CD14-positive monocyte (primary cell): Measurements from ENCODE around the gene EVL. TPM values are rescaled to one million over a fixed set of nuclear protein-coding genes. Genes with fewer than 3 reads are reported as not detected.
A peak's percentile ranks its signal among the peaks of the same experiment; 100 is the strongest.

Source experiments
- DNase-seq, 3 donors: peaks; one replicate each; pipeline ENCODE4 v3.0.0-alpha.2; 2011 to 2022
- H2AFZ ChIP-seq: 2 replicates; pipeline ENCODE4 v1.6.0; 2012; ENCODE audit warnings: mild to moderate bottlenecking, low read depth, low read length, inconsistent platforms; ENCODE audit not compliant: insufficient read depth, poor library complexity, severe bottlenecking
- H3K27ac ChIP-seq, 2 donors: 1 replicate in 1 of 2; 2 replicates in 1 of 2; pipeline ENCODE4 v1.5.1; 2012 to 2013; ENCODE audit warnings: low read length in 2 of 2, control low read depth in 1 of 2, inconsistent platforms in 1 of 2, low read depth in 1 of 2, mild to moderate bottlenecking in 1 of 2
- H3K27me3 ChIP-seq, 2 donors: one replicate each; pipeline versions ENCODE4 v1.6.0 to v1.6.1; 2011 to 2013; ENCODE audit warnings: low read length in 2 of 2; ENCODE audit not compliant: control insufficient read depth in 2 of 2, insufficient read depth in 2 of 2
- H3K36me3 ChIP-seq, 2 donors: replicated peaks in 1 of 2; 1 replicate in 1 of 2; 2 replicates in 1 of 2; pipeline versions ENCODE4 v1.5.1 to v1.6.1; 2012 to 2013; ENCODE audit warnings: low read length in 2 of 2, control low read depth in 1 of 2, inconsistent platforms in 1 of 2, mild to moderate bottlenecking in 1 of 2; ENCODE audit not compliant: insufficient read depth in 2 of 2, control insufficient read depth in 1 of 2
- H3K4me1 ChIP-seq, 2 donors: 1 replicate in 1 of 2; 2 replicates in 1 of 2; pipeline versions ENCODE4 v1.5.1 to v1.6.1; 2012 to 2013; ENCODE audit warnings: low read length in 2 of 2, control low read depth in 1 of 2, inconsistent platforms in 1 of 2, mild to moderate bottlenecking in 1 of 2, moderate library complexity in 1 of 2; ENCODE audit not compliant: insufficient read depth in 2 of 2, control insufficient read depth in 1 of 2
- H3K4me2 ChIP-seq: replicated peaks from 2 replicates; pipeline ENCODE3; 2012; ENCODE audit warnings: low read length, moderate library complexity, mild to moderate bottlenecking; ENCODE audit not compliant: poor library complexity, severe bottlenecking; ENCODE audit errors: extremely low read depth
- H3K4me3 ChIP-seq, 3 experiments: fragments of 200-600 bp in 1 of 3; sonication (generic) in 1 of 3; replicated peaks in 1 of 3; 1 replicate in 2 of 3; 2 replicates in 1 of 3; pipeline ENCODE4 v1.5.1; 2011 to 2013; ENCODE audit warnings: low read length in 3 of 3, mild to moderate bottlenecking in 3 of 3, control low read depth in 2 of 3, low read depth in 2 of 3, inconsistent platforms in 1 of 3, moderate library complexity in 1 of 3
- H3K79me2 ChIP-seq: 2 replicates; pipeline ENCODE4 v1.6.0; 2012; ENCODE audit warnings: mild to moderate bottlenecking, control low read depth, inconsistent platforms, low read length, moderate library complexity; ENCODE audit not compliant: insufficient read depth
- H3K9ac ChIP-seq: 2 replicates; pipeline ENCODE4 v1.6.0; 2017; ENCODE audit warnings: low read length, mild to moderate bottlenecking; ENCODE audit not compliant: insufficient read depth, poor library complexity, severe bottlenecking
- H3K9me3 ChIP-seq, 2 donors: replicated peaks in 1 of 2; 1 replicate in 1 of 2; 2 replicates in 1 of 2; pipeline versions ENCODE4 v1.5.1 to v1.6.1; 2012 to 2013; ENCODE audit warnings: low read length in 2 of 2, control low read depth in 1 of 2; ENCODE audit not compliant: control insufficient read depth in 1 of 2, insufficient read depth in 1 of 2
- H4K20me1 ChIP-seq: 2 replicates; pipeline ENCODE4 v1.6.0; 2012; ENCODE audit warnings: mild to moderate bottlenecking, low read length, control low read depth, moderate library complexity; ENCODE audit not compliant: insufficient read depth
- H3K27ac Mint-ChIP-seq, 7 donors: one replicate each; pipeline ENCODE4 v1.8.0; 2020; ENCODE audit warnings: mild to moderate bottlenecking in 7 of 7, mixed read lengths in 7 of 7, moderate library complexity in 6 of 7, inconsistent platforms in 2 of 7
- H3K27me3 Mint-ChIP-seq, 3 donors: one replicate each; pipeline ENCODE4 v1.8.0; 2021 to 2022; ENCODE audit warnings: low read depth in 3 of 3, mild to moderate bottlenecking in 3 of 3, mixed read lengths in 3 of 3, moderate library complexity in 3 of 3, inconsistent platforms in 1 of 3
- H3K36me3 Mint-ChIP-seq, 2 donors: one replicate each; pipeline ENCODE4 v1.8.0; 2020; ENCODE audit warnings: mixed read lengths in 2 of 2, inconsistent platforms in 1 of 2, mild to moderate bottlenecking in 1 of 2
- H3K4me1 Mint-ChIP-seq: one replicate; pipeline ENCODE4 v1.8.0; 2020; ENCODE audit warnings: mild to moderate bottlenecking, mixed read lengths
- H3K4me3 Mint-ChIP-seq, 2 donors: one replicate each; pipeline ENCODE4 v1.8.0; 2020; ENCODE audit warnings: mild to moderate bottlenecking in 2 of 2, mixed read lengths in 2 of 2, moderate library complexity in 1 of 2
- H3K9me3 Mint-ChIP-seq, 7 donors: one replicate each; pipeline ENCODE4 v1.8.0; 2020 to 2022; ENCODE audit warnings: mixed read lengths in 7 of 7, mild to moderate bottlenecking in 6 of 7, moderate library complexity in 6 of 7, inconsistent platforms in 2 of 7
- CTCF ChIP-seq: fragments of 200-600 bp; IDR thresholded peaks from one replicate; pipeline ENCODE4 v1.8.0; 2022; ENCODE audit warnings: antibody characterized with exemption, mild to moderate bottlenecking
- WGBS: methylation state at CpG from one replicate; pipeline ENCODE4 v1.1.5; 2013; ENCODE audit warnings: missing lambda C conversion rate; ENCODE audit not compliant: insufficient coverage; 5-methylcytosine and 5-hydroxymethylcytosine counted together
- intact Hi-C, 2 donors: fragments of 100-400 bp; cut with micrococcal nuclease; formaldehyde crosslinking; loops; one replicate each; pipeline versions ENCODE4 v1.15.0 to v1.15.1; 2023
- polyA plus RNA-seq, 3 donors: library from polyadenylated mRNA; depleted of rRNA in 1 of 3; unstranded in 2 of 3; stranded (reverse) in 1 of 3; fragments of 300-500 nt in 2 of 3; fragments of >200 nt in 1 of 3; fragmentation: Illumina TruSeq in 2 of 3; gene quantifications; 1 replicate in 2 of 3; 2 replicates in 1 of 3; pipeline ENCODE4 v1.2.3, GENCODE V29; 2012 to 2021

The EVL gene
- polyA plus RNA-seq, 3 donors: 3.2 to 131 (median 6.7) TPM

DNA sequence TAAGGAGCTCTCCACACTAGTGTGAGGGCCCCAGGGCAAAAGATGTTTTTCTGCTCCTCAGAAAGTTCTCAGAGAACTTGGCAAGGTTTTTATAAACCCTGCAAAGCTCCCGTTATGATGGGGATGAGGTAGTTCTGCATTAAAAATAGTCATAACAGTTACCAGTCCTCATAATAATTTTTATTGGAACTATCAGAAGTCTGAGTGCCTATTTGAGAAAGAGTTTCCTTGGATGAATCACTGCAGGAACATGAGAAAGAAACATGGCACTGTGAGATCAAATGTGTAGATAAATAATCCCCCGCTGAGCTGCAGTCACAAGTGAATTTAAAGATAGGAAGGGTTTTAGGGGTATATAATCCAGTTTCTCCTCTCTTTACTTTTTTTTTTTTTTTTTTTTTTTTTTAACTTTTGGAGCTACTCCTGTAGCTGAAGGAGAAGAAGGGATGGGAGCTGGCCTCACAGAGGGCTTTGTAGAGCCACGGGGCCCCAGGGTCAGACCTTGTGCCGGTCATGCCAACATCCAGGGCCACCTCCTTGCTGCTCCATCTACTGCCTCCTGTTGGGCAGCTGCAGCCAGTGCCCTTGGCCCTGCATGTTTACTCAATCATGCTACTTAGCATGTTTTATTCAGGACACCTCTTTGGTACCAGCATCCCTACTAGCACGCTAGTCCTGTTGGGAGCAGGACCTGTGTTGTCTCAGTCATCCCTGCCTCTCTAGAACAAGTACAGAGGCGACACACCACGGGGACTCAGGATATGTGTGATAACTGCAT, 39.5 kb downstream of the EVL start:
- Histone ChIP-seq H3K9me3 (no peaks in the 10 kb centered on the region), H3K4me3 (no peak overlapping the region), H3K79me2 (peaks cover 7% of the 10 kb centered on the region), H2AFZ (no peak overlapping the region), H3K9ac (no peak overlapping the region), H3K4me2 (no peak overlapping the region), H3K36me3 (peaks cover 30 to 52% of the 10 kb centered on the region in 2 donors), H3K27me3 (no peaks in the 10 kb centered on the region), H4K20me1 (peaks cover 50% of the 10 kb centered on the region), H3K4me1 (peaks cover 27 to 30% of the 10 kb centered on the region in 2 donors), H3K27ac (peak overlapping the region in 1 of 2 donors; percentile 69)
- 92% methylated on average over 2 of the region's 7 CpGs for WGBS
- H3K4me1 Mint-ChIP-seq: peaks cover 40% of the 10 kb centered on the region
- no peak for TF ChIP-seq CTCF
- H3K36me3 Mint-ChIP-seq: peaks cover 50 to 54% of the 10 kb centered on the region in 2 donors
- no peaks in the 10 kb centered on the region for H3K9me3 Mint-ChIP-seq
- no peak overlapping the region for H3K4me3 Mint-ChIP-seq
- peaks cover 0 to 4% (median 0%) of the 10 kb centered on the region in 3 donors for H3K27me3 Mint-ChIP-seq
- no peak for DNase-seq
- H3K27ac Mint-ChIP-seq: peak overlapping the region in 5 of 7 donors; percentile 62 to 94 (median 88)
- intact Hi-C loops: loop anchor here (5.0 kb wide), 3 partner anchors 32 to 122 kb away; partner anchors contain the start of gene EVL (in 1 of the 2)

GRCh38 chr14:100105357-100106169, 40.3 kb downstream of the EVL start:
- peaks cover 25 to 52% of the 10 kb centered on the region in 2 donors for H3K36me3 ChIP-seq
- peak overlapping the region; percentile 69 to 73 for H3K27ac ChIP-seq
- intact Hi-C loops: loop anchor here (5.0 kb wide), 3 partner anchors 33 to 123 kb away; partner anchors contain the start of gene EVL (in 1 of the 2)
- H3K79me2 ChIP-seq: peaks cover 7% of the 10 kb centered on the region
- Mint-ChIP-seq H3K36me3 (peaks cover 52 to 54% of the 10 kb centered on the region in 2 donors), H3K27ac (peak overlapping the region; percentile 86 to 94 (median 91)), H3K9me3 (no peaks in the 10 kb centered on the region), H3K4me1 (peaks cover 40% of the 10 kb centered on the region), H3K27me3 (peaks cover 0 to 4% (median 1%) of the 10 kb centered on the region in 3 donors), H3K4me3 (peak overlapping the region; percentile 45 to 46)
- peak overlapping the region in 1 of 3 experiments; percentile 33 for H3K4me3 ChIP-seq
- H3K27me3 ChIP-seq: no peaks in the 10 kb centered on the region
- peak; percentile 26 to 29 (median 29) for DNase-seq
- H2AFZ ChIP-seq: peak overlapping the region; percentile 18
- no peaks in the 10 kb centered on the region for H3K9me3 ChIP-seq
- WGBS: 49% methylated on average over 14 of the region's 16 CpGs
- H3K4me2 ChIP-seq: peak overlapping the region; percentile 32
- peak overlapping the region; percentile 5 for H3K9ac ChIP-seq
- H4K20me1 ChIP-seq: peaks cover 50% of the 10 kb centered on the region
- peaks cover 27 to 30% of the 10 kb centered on the region in 2 donors for H3K4me1 ChIP-seq
- no peak for TF ChIP-seq CTCF
